Fibroblast of upper back skin (primary cell): ENCODE measurements around the gene IGFBP4.
A peak's percentile ranks its signal among the peaks of the same experiment; 100 is the strongest.

Experiments
- DNase-seq: peaks from one replicate; pipeline ENCODE4 v3.0.0-alpha.2; 2013

Gene IGFBP4

GRCh38 chr17:40493697-40494096, 50.4 kb downstream of the IGFBP4 start:
- no peak for DNase-seq

- no peak for DNase-seq
These were observed 51.9 kb downstream of the IGFBP4 start for GRCh38 chr17:40495140-40495539.

- no peak for DNase-seq
These were observed 52.9 kb downstream of the IGFBP4 start for GRCh38 chr17:40496170-40496569.

GRCh38 chr17:40496634-40497420, 53.6 kb downstream of the IGFBP4 start:
- no peak for DNase-seq

GRCh38 chr17:40497695-40498094, 54.4 kb downstream of the IGFBP4 start:
- no peak for DNase-seq

GRCh38 chr17:40498281-40499084, 55.2 kb downstream of the IGFBP4 start:
- DNase-seq = no peak

- peak; percentile 62 for DNase-seq
These were observed 56.4 kb downstream of the IGFBP4 start for GRCh38 chr17:40499551-40500189.

GRCh38 chr17:40500190-40500589, 56.9 kb downstream of the IGFBP4 start:
- DNase-seq = no peak

- no peak for DNase-seq
These were observed 57.5 kb downstream of the IGFBP4 start for GRCh38 chr17:40500709-40501108.

- no peak for DNase-seq
These were observed 58.3 kb downstream of the IGFBP4 start, which contains the start of gene TNS4 for GRCh38 chr17:40501499-40501911. TSS of gene TNS4 (minus strand) at chr17:40501623. CDS start at chr17:40496425, 5,198 bp downstream.

GRCh38 chr17:40502716-40503115, 59.5 kb downstream of the IGFBP4 start:
- no peak for DNase-seq

- no peak for DNase-seq
These were observed 59.9 kb downstream of the IGFBP4 start for GRCh38 chr17:40503154-40503553.

- no peak for DNase-seq
These were observed 63.5 kb downstream of the IGFBP4 start for GRCh38 chr17:40506786-40507185.
